Peyer's patch (tissue), 4 donors: ENCODE data around the gene TMEM229B. TPM values are rescaled to one million over a fixed set of nuclear protein-coding genes. Genes with fewer than 3 reads are reported as not detected.

Experiments
- DNase-seq, 3 donors: peaks; one replicate each; pipeline ENCODE4 v3.0.0-alpha.2; 2017 to 2019
- H3K27ac ChIP-seq, 4 donors: fragments of 200-600 bp; sonication (generic); one replicate each; pipeline ENCODE4 v1.5.1; 2016 to 2019
- H3K27me3 ChIP-seq, 2 donors: fragments of 200-600 bp; sonication (generic); one replicate each; pipeline ENCODE4 v1.5.1; 2019
- H3K36me3 ChIP-seq, 3 donors: fragments of 200-600 bp; sonication (generic); one replicate each; pipeline ENCODE4 v1.5.1; 2016 to 2019
- H3K4me1 ChIP-seq, 4 donors: fragments of 200-600 bp; sonication (generic); one replicate each; pipeline ENCODE4 v1.5.1; 2016 to 2019
- H3K4me3 ChIP-seq, 4 donors: fragments of 200-600 bp; sonication (generic); 1 replicate in 3 of 4; 2 replicates in 1 of 4; pipeline ENCODE4 v1.5.1; 2016 to 2019; ENCODE audit warnings: mild to moderate bottlenecking in 1 of 4
- H3K9me3 ChIP-seq, 4 donors: fragments of 200-600 bp; sonication (generic); one replicate each; pipeline ENCODE4 v1.5.1; 2016 to 2019; ENCODE audit warnings: mild to moderate bottlenecking in 1 of 4
- POLR2A ChIP-seq, 2 donors: fragments of 450-650 bp; IDR thresholded peaks; one replicate each; pipeline ENCODE4 v1.5.1; 2017; ENCODE audit warnings: antibody characterized with exemption in 2 of 2, mild to moderate bottlenecking in 2 of 2, moderate library complexity in 2 of 2
- total RNA-seq, 4 donors: library from RNA; depleted of rRNA; stranded (reverse); fragments of >200 nt; gene quantifications; one replicate each; pipeline ENCODE4 v1.1.0, GENCODE V29; 2016
- TF ChIP-seq, protein P1 (sequence below), 6 experiments: fragments of 450-650 bp in 4 of 6; fragments of 200-600 bp in 2 of 6; sonication (generic) in 1 of 6; IDR thresholded peaks; one replicate each; pipeline ENCODE4 v1.5.1; 2017 to 2019; ENCODE audit warnings: antibody characterized with exemption in 6 of 6, mild to moderate bottlenecking in 3 of 6, moderate library complexity in 1 of 6

Gene TMEM229B
- total RNA-seq, 4 donors from 2014 or later, result 8.3 to 39.7 (median 31.7) TPM

DNA sequence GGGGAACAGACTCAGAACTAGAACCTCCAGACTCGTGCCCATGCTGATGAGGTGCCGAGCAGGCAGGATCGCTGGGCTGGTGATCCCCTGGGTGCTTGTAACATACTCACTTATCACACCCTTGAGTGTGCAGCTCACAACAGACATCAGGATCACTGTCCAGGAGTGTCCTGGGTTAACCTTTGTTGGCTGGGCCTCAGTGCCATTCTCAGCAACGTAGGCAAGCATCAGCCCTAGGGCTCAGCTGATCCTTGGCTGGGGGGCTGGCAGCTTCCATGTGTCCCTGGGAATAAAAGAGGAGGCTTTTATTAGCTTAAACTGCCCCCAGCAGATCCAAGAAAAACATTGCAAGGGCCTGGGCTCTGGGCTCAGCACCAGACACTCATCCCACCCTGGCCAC lies 1.6 kb downstream of the TMEM229B start:
- peaks cover 0 to 25% (median 0%) of the 10 kb centered on the region in 3 donors for H3K36me3 ChIP-seq
- no peak for DNase-seq
- no peaks in the 10 kb centered on the region for H3K27me3 ChIP-seq
- peaks cover 3 to 18% (median 16%) of the 10 kb centered on the region in 4 donors for H3K4me1 ChIP-seq
- TF ChIP-seq, protein P1, sequence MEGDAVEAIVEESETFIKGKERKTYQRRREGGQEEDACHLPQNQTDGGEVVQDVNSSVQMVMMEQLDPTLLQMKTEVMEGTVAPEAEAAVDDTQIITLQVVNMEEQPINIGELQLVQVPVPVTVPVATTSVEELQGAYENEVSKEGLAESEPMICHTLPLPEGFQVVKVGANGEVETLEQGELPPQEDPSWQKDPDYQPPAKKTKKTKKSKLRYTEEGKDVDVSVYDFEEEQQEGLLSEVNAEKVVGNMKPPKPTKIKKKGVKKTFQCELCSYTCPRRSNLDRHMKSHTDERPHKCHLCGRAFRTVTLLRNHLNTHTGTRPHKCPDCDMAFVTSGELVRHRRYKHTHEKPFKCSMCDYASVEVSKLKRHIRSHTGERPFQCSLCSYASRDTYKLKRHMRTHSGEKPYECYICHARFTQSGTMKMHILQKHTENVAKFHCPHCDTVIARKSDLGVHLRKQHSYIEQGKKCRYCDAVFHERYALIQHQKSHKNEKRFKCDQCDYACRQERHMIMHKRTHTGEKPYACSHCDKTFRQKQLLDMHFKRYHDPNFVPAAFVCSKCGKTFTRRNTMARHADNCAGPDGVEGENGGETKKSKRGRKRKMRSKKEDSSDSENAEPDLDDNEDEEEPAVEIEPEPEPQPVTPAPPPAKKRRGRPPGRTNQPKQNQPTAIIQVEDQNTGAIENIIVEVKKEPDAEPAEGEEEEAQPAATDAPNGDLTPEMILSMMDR (IDR thresholded peaks at IDR 0.05), result no peak
- no peak for TF ChIP-seq POLR2A (IDR thresholded peaks at IDR 0.05)
- H3K9me3 ChIP-seq, result no peaks in the 10 kb centered on the region
- H3K27ac ChIP-seq, result no peak overlapping the region
- no peak overlapping the region for H3K4me3 ChIP-seq

DNA sequence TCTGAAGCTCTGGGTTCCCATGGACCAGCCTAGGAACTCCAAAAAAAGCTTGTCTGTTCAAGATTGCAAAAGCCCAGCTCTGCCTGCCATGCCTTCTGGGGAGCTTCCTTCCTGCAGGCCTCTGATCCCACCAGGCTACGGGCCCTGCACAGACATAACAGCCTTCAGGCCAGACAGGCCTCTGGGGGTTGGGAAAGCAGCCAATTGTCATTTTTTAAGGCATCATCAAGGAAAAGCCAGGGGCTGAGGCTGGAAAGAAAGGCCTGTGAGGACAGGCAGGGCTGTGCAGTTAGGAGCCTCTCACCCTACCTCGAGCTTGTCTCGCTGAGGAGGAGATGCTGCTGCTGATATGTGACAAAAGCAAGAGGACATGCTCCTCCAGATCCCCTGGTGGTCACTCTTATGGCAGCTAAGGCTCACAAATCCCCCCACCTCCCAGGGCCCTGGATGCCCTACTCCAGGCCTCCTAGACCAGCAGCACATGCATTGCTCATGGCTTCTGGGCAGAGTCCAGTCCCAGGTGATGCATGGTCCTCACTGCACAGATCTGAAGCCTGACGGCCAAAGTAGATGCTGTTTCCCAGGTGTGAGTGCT lies 2.9 kb downstream of the TMEM229B start:
- no peak overlapping the region for H3K27ac ChIP-seq
- no peak for DNase-seq
- TF ChIP-seq, protein P1 (IDR thresholded peaks at IDR 0.05), result no peak
- TF ChIP-seq POLR2A (IDR thresholded peaks at IDR 0.05), result no peak
- no peaks in the 10 kb centered on the region for H3K9me3 ChIP-seq
- H3K36me3 ChIP-seq, result peaks cover 0 to 25% (median 0%) of the 10 kb centered on the region in 3 donors
- peaks cover 3 to 18% (median 11%) of the 10 kb centered on the region in 4 donors for H3K4me1 ChIP-seq
- no peak overlapping the region for H3K4me3 ChIP-seq
- no peaks in the 10 kb centered on the region for H3K27me3 ChIP-seq

DNA sequence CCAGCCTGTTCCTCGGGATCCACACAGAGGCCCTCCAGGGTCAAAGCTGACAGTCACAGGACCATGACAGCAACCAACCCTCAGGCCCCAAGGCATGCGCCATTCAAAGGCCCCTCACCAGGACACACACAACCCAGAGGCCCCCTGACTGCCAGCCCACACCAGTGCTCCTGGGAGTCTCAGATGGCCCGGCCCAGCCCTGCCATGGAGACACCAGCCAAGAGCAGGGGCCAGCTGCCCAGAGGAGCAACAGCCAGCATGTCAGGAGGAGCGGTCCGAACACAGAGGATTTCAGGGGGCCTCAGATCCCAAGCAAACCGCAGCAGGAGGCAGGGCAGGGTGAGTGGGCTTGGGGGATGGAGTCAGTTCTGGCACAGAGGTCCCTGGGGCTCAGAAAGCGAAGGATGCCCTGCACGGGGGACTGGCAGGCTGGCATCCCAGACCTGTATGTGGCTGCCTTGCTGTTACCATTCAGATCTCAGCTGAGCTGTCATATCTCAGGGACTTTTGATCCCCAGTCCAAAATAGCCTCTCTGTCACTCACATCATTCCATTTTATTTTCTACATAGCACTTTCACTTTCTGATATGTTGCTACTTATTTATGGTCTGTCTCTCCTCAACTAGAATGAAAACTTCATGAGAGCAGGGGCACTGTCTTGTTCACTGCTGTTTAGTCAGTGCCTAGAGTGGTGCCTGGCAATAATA lies 4.8 kb downstream of the TMEM229B start:
- H3K4me3 ChIP-seq, result no peak overlapping the region
- no peaks in the 10 kb centered on the region for H3K9me3 ChIP-seq
- no peak for TF ChIP-seq POLR2A (IDR thresholded peaks at IDR 0.05)
- peaks cover 3 to 27% (median 8%) of the 10 kb centered on the region in 4 donors for H3K4me1 ChIP-seq
- no peaks in the 10 kb centered on the region for H3K27me3 ChIP-seq
- peaks cover 0 to 25% (median 0%) of the 10 kb centered on the region in 3 donors for H3K36me3 ChIP-seq
- DNase-seq, result no peak
- peak overlapping the region in 2 of 4 donors; percentile 5 to 63 for H3K27ac ChIP-seq

DNA sequence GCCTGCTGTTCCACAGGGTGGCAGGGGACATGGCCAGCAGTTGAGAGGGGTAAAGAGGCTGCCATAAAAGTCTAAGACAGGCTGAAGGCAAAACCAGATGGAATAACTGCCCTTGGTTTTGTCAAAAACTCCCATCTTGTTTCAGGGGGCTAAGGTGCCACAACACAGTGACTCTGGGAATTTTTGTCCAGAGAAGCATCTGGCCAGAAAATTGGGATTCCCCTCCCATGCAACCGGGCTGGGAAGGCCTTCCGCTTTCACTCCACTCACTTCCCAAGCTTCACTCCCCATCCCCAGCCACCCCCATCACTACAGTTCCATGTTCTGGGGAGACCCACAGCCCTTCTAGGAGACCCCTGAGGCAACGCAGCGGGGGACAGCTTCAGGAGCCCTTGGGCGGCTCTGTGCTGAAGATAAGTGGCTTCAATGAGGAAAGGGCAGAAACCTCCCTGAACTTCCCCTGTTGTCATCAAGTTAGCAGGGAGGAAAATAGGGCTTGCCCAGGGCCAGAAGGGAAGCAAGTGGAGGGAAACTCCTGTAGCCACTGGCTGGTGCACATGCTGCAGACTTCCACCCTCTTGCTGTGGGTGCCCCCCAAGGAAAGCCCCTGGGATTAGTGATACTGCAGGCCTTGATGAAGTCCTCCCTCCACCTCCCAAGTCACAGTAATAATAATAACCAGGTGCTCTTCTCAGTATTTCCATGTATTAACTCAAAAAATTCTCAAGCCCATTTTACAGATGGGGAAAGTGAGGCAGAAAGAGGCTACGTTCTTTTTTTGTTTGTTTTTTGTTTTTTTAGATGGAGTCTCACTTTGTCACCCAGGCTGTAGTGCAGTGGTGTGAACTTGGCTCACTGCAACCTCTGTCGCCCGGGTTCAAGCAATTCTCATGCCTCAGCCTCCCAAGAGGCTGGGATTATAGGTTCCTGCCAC lies 6.0 kb downstream of the TMEM229B start:
- DNase-seq, result no peak
- TF ChIP-seq, protein P1 (IDR thresholded peaks at IDR 0.05), result no peak
- TF ChIP-seq POLR2A (IDR thresholded peaks at IDR 0.05), result no peak
- H3K4me3 ChIP-seq, result no peak overlapping the region
- H3K9me3 ChIP-seq, result no peaks in the 10 kb centered on the region
- no peak overlapping the region for H3K27ac ChIP-seq
- H3K36me3 ChIP-seq, result peaks cover 0 to 25% (median 0%) of the 10 kb centered on the region in 3 donors
- peaks cover 0 to 22% (median 4%) of the 10 kb centered on the region in 4 donors for H3K4me1 ChIP-seq
- no peaks in the 10 kb centered on the region for H3K27me3 ChIP-seq

DNA sequence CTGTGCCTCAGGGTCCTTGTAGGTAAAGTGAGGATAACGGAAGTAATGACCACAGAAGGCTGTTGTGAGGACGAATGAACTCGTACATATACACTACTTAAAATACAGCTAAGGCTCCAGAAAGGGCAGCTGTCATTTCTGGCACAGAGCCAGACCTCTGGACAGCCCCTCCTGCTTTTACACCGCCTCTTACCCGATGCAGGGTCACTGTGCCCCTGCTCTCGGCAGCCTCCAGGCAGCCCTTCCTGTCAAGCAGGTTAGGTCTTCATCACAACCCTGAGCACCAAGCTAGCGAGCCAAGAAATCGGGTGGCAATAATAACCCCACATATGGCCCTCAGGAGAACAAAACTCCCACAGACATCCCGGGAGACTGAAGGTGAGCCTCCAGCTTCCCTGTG lies 8.5 kb downstream of the TMEM229B start:
- no peak for DNase-seq
- peak overlapping the region in 1 of 4 donors; percentile 13 for H3K27ac ChIP-seq
- peaks cover 0 to 13% (median 0%) of the 10 kb centered on the region in 3 donors for H3K36me3 ChIP-seq
- TF ChIP-seq, protein P1 (IDR thresholded peaks at IDR 0.05), result no peak
- TF ChIP-seq POLR2A (IDR thresholded peaks at IDR 0.05), result no peak
- no peaks in the 10 kb centered on the region for H3K9me3 ChIP-seq
- H3K27me3 ChIP-seq, result no peaks in the 10 kb centered on the region
- peaks cover 0 to 22% (median 2%) of the 10 kb centered on the region in 4 donors for H3K4me1 ChIP-seq
- H3K4me3 ChIP-seq, result no peak overlapping the region
